HG02642 (cell line): ENCODE data around the gene TFDP2.
"Not testable (repeated sequence)": the region's sequence is repeated elsewhere in the genome, so short reads cannot be mapped to it uniquely, and the experiment has no call there.

ENCODE experiments used
- ATAC-seq: cut with Tn5 transposase; IDR thresholded peaks from one replicate; pipeline ENCODE4 v1.9.1; 2021; ENCODE audit warnings: mild to moderate bottlenecking; ENCODE audit not compliant: unreplicated experiment, poor library complexity

The TFDP2 gene, protein sequence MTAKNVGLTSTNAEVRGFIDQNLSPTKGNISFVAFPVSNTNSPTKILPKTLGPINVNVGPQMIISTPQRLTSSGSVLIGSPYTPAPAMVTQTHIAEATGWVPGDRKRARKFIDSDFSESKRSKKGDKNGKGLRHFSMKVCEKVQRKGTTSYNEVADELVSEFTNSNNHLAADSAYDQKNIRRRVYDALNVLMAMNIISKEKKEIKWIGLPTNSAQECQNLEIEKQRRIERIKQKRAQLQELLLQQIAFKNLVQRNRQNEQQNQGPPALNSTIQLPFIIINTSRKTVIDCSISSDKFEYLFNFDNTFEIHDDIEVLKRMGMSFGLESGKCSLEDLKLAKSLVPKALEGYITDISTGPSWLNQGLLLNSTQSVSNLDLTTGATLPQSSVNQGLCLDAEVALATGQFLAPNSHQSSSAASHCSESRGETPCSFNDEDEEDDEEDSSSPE

DNA sequence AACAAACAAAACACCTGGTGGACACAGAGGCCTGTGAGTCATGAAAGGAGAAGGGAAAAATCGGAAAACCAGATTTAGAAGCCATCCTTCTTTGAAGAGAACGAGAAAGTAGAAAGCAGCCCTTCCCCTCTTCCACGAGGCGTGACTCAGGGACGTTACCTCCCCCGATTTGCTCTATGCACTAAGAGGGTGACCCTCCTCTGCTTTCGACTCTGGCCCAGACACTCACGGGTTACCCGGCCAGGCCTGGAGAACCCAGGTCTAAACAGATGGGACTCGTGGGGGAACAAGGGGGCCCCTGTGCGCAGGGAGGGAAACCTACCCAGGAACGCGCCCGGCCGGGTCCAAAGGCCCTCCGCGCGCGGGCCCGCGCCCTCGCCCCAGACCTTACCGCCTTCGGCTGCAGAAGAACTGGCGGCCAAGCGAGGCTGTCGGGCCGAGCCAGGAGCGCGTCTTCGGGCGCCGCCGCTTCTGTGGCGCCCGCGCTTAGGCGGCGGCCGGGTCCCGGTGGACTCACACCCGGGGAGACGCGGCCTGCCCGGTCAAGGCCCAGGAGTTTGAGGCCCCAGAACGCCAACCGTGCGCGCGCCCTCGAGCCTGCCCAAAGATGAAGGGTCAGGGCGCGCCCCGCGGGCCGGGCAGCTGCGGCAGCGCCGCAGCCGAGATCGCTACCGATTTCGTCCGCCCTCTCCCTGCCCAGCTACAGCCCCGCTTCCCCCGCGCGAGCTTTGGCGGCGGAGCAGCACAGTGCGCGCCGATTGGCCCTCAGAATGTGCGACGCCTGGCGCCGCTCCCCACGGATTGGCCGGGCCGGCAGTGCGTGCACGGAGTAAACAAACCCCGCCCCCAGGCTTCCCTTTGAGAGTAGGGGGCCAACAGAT lies at the start of gene TFDP2:
TSS of gene TFDP2 (minus strand) at position 753 of the 881 bp plus-strand sequence. CDS start 47,795 bp downstream, outside the sequence.
- ATAC-seq: peak; percentile 100

DNA sequence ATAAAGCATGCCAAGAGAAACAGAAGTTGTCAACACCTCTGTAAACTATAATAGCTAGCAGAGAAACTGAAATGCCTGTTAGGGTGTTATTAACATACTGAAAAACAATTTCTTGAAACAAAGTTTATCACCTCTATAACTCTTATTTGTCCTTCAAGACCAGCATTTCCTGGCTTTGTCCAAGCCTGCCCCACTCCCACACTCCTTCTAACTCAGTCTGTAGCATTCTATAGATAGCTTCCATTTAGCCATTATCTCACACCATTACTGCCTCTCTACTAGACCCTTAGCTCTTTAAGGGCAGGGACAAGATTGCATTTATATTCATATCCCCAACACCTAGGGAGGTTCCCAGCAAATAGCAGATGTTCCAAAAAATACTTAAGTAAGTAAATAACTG lies 39.5 kb upstream of the TFDP2 start:
- no peak for ATAC-seq

- no peak for ATAC-seq
Observed at GRCh38 chr3:142180761-142181362, 31.5 kb upstream of the TFDP2 start.

- ATAC-seq: no peak
Observed at GRCh38 chr3:142175478-142175877, 26.1 kb upstream of the TFDP2 start.

DNA sequence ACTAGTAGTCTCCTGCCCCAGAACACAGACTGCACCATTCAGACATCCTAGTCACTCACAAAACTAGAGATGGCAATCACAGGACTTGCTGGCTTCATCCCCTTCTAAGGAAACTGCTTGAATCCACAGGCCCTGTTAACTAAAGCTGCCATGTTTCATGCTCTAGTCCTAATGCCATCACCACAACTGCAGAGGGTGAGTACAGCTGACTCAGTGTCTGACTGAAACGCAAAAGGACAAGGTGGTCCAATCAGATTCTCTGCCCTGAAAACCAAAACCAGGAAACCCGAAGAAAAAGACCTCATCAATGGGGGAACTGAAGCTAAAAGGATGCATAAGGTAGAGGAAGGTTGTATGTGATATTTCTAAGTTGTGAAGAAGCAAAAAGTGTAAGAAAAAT lies 25.2 kb upstream of the TFDP2 start:
- no peak for ATAC-seq

- no peak for ATAC-seq
Observed at GRCh38 chr3:142168514-142168913, 19.2 kb upstream of the TFDP2 start.

- ATAC-seq: no peak
Observed at GRCh38 chr3:142165194-142165593, 15.8 kb upstream of the TFDP2 start.

DNA sequence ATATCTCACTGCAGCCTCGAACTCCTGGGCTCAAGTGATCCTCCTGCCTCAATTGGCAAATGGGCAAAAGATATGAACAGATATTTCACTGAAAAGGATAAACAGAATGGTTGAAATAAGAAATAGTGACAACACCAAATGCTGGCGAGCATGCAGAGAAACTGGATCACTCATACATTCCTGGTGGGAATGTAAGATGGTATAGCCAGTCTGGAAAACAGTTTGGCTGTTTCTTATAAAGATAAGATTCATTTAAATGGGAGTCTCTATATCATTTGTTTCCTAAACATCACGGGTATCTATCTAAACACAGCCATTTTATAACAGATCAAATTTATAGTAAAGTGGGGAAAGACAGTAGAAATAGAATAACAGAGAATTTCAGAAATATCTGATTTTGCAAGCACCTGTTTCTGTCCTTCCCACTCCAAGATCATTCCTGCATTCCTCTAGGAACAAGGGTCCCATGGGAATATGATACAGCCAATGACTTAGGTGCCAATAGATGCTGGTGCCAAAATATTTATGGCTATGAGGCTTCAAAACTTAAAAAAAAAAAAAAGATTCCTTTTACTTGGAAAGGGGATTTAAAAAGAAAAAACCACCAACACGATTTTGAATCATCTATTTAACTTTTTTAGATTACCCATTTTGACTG lies 9.9 kb upstream of the TFDP2 start:
- ATAC-seq: no peak

- no peak for ATAC-seq
Observed at GRCh38 chr3:142154186-142154585, 4.8 kb upstream of the TFDP2 start.

- no peak for ATAC-seq
Observed at GRCh38 chr3:142152384-142152783, 3.0 kb upstream of the TFDP2 start.

DNA sequence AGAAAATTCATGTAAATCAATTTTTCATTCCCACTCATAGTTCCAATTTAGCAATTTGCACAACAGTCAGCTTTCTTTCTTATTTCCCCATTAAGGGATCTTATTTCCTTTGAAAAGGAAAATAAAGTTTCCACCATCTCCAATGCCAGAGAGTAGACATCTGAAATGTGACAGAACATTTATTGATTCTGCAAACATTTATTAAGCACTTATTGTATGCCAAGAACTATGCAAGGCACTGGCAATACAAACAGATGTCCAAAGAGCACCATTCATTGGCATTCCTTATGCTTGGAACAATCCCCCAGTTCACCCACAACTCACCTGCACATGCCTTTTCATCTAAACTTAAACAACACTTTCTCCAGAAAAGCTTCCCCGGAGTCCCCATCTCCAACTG lies 2.5 kb upstream of the TFDP2 start:
- no peak for ATAC-seq

GRCh38 chr3:142151240-142151639 lies 1.9 kb upstream of the TFDP2 start:
- ATAC-seq: no peak

- no peak for ATAC-seq
Observed at GRCh38 chr3:142150271-142150670, 927 bp upstream of the TFDP2 start.

DNA sequence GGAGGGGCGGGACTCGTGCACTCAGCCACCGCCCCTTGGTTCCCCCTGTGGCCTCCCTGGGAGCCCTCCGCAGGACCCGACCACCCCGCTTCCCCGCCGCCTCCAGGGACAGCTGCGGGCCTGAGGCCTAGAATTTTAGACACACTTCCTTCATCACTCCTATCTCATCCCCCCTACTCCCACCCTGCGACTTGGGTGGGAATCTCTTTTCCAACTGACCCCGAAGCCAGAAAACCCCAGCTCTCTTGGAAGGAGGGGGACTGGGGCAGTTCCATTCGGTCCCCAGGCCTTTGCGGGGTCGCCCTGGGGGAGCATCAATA lies 289 bp upstream of the TFDP2 start:
- no peak for ATAC-seq

GRCh38 chr3:142148044-142148791 lies 1.1 kb downstream of the TFDP2 start:
- ATAC-seq: no peak

DNA sequence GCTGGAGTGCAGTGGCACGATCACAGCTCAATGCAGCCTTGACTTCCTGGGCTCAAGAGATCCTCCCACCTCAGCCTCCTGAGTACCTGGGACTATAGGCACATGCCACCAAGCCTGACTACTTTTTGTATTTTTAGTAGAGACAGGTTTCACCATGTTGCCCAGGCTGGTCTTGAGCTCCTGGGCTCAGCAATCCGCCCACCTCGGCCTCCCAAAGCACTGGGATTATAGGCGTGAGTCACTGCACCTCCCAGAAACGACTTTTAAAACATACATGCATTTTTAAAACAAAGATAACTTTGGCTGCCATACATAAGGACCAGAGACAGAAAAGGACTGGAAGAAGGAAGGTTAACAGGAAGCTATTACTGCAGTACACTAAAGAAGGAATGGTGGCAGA lies 4.8 kb downstream of the TFDP2 start:
- not testable (repeated sequence) for ATAC-seq

DNA sequence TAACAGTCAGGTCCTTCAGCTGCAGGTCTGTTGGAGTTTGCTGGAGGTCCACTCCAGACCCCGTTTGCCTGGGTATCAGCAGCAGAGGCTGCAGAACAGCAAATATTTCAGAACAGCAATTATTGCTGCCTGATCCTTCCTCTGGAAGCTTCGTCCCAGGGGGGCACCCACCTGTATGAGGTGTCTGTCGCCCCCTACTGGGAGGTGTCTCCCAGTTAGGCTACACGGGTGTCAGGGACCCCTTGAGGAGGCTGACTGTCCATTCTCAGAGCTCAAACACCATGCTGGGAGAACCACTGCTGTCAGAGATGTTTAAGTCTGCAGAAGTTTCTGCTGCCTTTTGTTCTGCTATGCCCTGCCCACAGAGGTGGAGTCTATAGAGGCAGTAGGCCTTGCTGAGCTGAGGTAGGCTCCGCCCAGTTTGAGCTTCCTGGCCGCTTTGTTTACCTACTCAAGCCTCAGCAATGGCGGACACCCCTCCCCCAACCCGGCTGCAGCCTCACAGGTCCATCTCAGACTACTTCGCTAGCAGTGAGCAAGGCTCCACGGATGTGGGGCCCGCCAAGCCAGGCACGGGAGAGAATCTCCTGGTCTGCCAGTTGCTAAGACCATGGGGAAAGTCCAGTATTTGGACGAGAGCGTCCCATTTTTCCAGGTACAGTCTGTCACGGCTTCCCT lies 8.6 kb downstream of the TFDP2 start:
- ATAC-seq: not testable (repeated sequence)

DNA sequence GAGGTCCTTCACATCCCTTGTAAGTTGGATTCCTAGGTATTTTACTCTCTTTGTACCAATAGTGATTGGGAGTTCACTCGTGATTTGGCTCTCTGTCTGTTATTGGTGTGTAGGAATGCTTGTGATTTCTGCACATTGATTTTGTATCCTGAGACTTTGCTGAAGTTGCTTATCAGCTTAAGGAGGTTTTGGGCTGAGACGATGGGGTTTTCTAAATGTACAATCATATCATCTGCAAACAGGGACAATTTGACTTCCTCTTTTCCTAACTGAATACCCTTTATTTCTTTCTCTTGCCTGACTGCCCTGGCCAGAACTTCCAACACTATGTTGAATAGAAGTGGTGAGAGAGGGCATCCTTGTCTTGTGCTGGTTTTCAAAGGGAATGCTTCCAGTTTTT lies 12.3 kb downstream of the TFDP2 start:
- ATAC-seq: not testable (repeated sequence)

DNA sequence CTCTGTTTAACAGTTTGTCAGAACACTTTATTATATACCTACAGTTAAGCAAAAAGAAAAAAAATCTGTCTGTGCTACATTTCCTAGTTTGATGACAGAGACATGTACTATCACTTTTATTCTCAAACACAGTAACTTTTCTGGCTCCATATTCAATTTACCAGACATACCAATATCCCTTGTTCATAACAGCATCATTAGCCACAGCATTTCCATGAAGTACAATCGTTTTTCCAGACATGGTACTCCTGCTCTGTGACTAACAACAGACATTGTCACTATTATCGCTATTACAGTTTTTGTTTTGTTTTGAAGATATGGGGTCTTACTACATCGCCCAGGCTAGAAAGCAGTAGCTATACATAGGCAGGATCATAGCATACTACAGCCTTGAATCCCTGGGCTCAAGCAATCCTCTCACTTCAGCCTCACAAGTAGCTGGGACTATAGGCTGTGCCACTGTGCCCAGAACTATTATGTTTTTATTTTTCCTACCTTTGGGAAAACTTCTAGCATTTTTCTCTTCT lies 14.5 kb downstream of the TFDP2 start:
- no peak for ATAC-seq
